SH-SY5Y (cell line): ENCODE measurements around the gene TJP2.

ENCODE experiments used
- GATA2 ChIP-seq: IDR thresholded peaks from 2 replicates; pipeline ENCODE4 v1.6.1; 2011; ENCODE audit warnings: mild to moderate bottlenecking, low read depth, low read length
- GATA3 ChIP-seq: IDR thresholded peaks from 2 replicates; pipeline ENCODE4 v1.6.1; 2011; ENCODE audit warnings: low read depth, mild to moderate bottlenecking, low read length, moderate library complexity

DNA sequence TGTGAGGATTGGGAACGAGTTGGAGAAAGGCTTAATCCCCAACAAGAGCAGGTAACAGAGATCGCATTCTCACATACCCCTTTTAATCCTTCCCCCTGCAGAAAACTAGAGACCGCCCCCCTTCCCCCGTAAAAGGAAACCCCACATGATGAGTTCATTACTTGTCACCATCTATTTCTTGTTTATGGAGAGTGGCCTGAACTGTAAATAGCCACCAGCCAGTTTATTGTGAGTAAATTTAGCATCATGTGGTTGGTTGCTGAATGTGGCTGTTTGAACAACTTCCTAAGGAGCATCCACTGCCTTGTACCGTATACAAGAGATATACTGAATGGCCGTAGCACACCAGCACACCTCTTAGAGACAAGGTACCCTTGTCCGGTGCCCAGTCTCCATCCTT, 62.1 kb downstream of the TJP2 start:
- no peak for TF ChIP-seq GATA2
- no peak for TF ChIP-seq GATA3
